HG03354 (cell line): Measurements from ENCODE around the gene NXPE2.

Experiments used
- ATAC-seq: cut with Tn5 transposase; IDR thresholded peaks from one replicate; pipeline ENCODE4 v1.9.1; 2021; ENCODE audit warnings: mild to moderate bottlenecking; ENCODE audit not compliant: unreplicated experiment, poor library complexity, severe bottlenecking

The NXPE2 gene

DNA sequence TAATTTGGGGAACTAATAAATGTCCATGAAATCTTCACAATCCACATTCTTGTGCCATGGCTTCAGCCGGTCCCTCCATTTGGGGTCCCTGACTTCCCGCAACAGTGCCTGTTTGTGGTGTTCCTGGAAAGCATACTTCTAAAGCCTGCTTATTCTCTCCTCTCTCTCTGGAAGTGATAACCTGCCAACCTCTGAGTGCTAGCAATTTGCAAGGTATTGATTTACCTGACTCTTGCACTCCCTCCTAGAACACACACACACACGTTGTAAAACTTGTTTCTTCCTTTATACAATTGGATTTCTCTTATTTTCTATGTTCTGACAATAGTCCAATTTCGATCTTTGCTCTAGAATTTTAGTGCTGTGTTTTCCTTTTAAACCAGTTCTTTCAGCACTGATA lies 58.5 kb downstream of the NXPE2 start:
- ATAC-seq, result no peak

DNA sequence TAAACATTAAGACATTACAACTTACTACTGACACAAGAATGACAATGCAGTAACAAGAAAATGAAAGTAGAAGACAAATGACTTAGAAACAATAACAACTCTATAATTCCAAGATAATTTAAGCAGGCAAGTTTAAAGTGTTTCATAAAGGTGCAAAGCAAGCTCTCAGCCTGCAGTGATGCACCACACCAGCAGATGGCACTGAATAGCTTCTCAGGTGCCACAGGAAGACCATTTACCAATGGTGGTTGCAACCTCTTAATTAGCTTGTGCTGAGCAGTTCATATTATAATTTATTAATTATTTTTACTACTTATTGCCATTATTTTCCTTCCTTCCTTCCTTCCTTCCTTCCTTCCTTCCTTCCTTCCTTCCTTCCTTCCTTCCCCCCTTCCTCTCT lies 60.6 kb downstream of the NXPE2 start:
- peak; percentile 62 for ATAC-seq

DNA sequence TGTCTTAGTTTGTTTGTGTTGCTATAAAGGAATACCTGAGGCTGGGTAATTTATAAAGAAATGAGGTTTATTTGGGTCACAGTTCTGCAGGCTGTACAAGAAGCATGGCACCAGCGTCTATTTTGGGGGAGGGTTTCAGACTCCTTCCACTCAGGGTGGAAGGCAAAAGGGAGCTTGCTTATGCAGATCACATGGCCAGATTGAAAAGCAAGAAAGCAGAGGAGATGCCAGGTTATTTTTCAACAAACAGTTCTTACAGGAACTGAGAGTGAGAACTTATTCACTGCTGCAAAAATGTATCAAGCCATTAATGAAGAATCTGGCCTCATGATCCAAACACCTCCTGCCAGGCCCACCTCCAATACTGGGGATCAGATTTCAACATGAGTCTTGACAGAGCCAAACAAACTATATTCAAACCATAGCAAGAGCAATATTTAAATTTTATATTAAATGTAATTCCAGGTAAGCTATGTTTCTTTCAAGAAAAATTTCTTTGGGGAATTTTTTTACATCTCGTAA lies 66.9 kb downstream of the NXPE2 start:
- no peak for ATAC-seq

DNA sequence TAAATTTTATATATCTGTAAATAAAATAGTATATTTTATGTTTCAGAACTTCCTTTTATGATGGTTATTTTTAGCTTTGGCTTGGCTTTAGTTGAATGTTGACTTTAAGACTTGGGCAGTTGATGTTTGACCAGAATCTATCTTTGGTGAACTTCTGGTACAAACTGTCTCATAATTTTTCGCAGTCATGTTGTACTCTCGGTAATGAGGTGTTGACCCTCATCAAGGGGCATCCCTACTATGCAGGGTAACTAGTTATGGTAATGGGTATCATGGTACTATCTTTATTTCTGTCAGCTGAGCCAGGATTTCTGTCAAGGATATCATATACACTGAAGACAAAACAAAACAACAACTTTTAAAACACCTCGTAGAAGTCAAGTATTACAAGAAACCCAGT lies 67.7 kb downstream of the NXPE2 start:
- ATAC-seq, result no peak
